Measurements from ENCODE around the gene KRT3.

- TF ChIP-seq CTCF (conservative IDR thresholded peaks at IDR 0.05; ENCODE audit: low read depth, low read length): no peak
- no peak for TF ChIP-seq EZH2 (IDR thresholded peaks at IDR 0.05; ENCODE audit: borderline replicate concordance, low read depth, low read length, poor library complexity, severe bottlenecking)
Observed at GRCh38 chr12:52833922-52834726, 38.2 kb upstream of the KRT3 start, which contains the start of gene KRT79.
